ENCODE results near the gene STK35.
A peak's percentile ranks its signal among the peaks of the same experiment; 100 is the strongest.
"Not testable (repeated sequence)": the region's sequence is repeated elsewhere in the genome, so short reads cannot be mapped to it uniquely, and the experiment has no call there.

Gene STK35

GRCh38 chr20:2164421-2164820 lies 62.8 kb downstream of the STK35 start:
- no peak for DNase-seq

DNA sequence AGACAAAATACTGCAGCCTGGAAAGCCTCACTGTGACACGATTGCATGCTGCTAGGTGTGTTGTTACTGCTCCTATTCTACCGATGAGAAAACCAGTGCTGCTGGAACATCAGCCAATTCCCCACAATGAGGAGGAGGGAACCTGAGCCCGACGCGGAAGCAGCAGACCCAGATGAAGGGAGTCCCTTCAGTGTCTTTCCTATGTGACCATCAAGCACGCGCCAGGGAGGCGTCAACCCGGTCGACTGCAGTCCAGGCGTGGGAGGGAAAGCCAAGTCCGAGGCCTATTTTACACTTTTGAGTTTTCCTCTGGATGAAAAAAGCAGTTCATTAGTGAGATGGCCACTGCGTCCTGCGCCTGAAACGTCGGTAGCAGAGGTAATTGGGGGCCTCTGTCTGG lies 63.3 kb downstream of the STK35 start:
- DNase-seq = no peak

DNA sequence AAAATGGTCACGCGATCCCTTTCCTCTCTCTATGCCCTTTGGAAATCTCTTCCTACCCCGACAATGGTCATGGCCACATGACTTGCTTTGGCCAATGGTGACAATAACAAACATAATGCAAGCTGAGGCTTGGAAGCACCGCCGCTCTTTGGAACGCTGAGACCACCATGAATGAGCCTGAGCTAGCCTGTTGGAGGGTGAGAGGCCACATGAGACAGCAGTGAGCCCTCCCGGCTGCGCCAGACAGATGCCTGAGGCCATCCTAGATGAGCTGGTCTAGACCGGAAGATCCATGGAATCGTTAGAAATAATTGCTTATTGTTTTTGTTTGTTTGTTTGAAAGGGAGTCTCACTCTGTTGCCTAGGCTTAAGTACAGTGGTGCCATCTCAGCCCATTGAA lies 64.2 kb downstream of the STK35 start:
- no peak for DNase-seq

- DNase-seq = no peak
These were observed 65.5 kb downstream of the STK35 start for GRCh38 chr20:2167112-2167511.

DNA sequence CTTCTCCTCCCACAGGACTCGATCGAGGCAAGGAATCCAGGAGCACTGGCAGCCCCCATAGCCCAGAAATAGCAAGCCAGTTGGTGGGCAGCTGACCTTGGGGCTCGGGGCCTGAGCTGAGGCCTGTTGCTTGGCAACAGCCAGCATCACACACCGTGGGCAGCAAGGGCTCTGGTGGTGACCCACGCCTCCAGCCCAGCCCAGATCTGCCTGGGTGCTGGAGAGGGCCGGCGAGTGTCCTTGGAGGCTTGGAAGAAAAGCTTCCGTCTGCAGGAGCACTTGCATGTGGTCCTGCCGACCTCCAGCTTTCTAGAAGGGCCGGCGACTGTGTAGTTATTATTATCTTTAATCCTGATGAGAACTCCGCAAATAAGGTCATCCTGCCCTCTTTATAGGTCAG lies 67.3 kb downstream of the STK35 start:
- DNase-seq = no peak

DNA sequence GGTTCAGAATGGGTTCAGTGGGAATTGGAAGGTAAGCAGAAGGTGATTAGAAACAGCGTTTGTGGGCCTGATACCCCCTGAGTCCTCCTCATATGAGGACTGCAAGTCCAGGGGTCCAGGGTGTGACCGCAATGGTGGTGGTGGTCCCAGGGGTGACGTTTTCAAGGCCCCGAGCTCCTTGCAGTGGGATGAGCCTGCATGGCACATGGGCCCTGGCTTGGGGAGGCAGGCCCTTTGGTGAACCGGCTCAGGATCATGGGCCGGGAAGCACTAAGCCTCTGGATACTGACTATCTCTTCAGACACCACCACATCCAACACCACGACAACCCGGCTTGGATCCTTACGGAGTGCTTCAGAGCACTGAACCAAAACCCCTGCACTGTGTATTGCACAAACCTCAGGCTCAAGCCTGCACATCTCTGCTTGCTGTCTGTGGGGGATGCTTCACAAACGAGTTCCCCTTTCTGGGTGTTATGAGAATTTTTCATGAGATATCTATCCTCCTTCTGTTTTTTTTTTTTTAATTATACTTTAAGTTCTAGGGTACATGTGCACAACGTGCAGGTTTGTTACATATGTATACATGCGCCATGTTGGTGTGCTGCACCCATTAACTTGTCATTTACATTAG lies 67.9 kb downstream of the STK35 start:
- DNase-seq = no peak

GRCh38 chr20:2170404-2170803 lies 68.8 kb downstream of the STK35 start:
- DNase-seq = no peak

DNA sequence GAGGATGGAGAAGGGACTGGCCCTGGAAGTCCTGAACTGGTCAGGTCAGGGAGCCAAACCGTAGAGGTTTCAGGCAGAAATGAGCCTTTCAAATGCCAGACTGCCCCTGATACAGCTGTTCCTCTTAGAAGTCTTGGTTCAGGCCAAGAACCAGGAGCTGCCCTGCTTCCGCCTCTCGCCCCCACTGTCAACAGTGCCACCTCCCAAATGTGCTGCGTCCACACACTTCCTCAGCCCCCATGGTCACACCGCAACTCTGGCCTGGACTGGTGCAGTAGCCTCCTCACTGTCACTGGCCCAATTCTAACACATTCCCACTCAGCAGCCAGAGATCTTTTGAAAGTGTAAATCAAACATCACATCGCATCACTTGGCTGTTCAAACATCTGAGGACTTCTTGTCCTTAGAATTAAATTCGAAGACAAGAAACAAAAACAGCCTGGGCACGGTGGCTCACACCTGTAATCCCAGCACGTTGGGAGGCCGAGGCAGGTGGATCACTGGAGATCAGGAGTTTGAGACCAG lies 69.7 kb downstream of the STK35 start:
- DNase-seq = no peak

DNA sequence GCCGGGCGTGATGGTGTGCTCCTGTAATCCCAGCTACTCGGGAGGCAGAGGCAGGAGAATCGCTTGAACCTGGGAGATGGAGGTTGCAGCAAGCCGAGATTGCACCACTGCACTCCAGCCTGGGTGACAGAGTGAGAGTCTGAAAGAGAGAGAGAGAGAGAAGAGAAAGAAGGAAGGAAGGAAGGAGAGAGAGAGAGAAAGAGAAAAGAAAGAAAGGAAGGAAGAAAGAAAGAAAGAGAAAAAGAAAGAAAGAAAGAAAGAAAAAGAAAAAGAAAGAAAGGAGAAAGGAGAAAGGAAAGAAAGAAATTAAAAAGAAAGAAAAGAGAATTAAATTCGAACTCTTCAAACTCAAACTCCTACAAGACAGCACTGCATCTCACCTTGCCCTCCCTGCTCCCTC lies 70.2 kb downstream of the STK35 start:
- not testable (repeated sequence) for DNase-seq

GRCh38 chr20:2172305-2173175 lies 70.9 kb downstream of the STK35 start:
- peak in 1 of 2 experiments; percentile 63 for DNase-seq

GRCh38 chr20:2173186-2173585 lies 71.6 kb downstream of the STK35 start:
- DNase-seq = no peak

- DNase-seq = no peak
These were observed 72.4 kb downstream of the STK35 start for GRCh38 chr20:2174067-2174466.

- no peak for DNase-seq
These were observed 75.3 kb downstream of the STK35 start for GRCh38 chr20:2176946-2177345.

DNA sequence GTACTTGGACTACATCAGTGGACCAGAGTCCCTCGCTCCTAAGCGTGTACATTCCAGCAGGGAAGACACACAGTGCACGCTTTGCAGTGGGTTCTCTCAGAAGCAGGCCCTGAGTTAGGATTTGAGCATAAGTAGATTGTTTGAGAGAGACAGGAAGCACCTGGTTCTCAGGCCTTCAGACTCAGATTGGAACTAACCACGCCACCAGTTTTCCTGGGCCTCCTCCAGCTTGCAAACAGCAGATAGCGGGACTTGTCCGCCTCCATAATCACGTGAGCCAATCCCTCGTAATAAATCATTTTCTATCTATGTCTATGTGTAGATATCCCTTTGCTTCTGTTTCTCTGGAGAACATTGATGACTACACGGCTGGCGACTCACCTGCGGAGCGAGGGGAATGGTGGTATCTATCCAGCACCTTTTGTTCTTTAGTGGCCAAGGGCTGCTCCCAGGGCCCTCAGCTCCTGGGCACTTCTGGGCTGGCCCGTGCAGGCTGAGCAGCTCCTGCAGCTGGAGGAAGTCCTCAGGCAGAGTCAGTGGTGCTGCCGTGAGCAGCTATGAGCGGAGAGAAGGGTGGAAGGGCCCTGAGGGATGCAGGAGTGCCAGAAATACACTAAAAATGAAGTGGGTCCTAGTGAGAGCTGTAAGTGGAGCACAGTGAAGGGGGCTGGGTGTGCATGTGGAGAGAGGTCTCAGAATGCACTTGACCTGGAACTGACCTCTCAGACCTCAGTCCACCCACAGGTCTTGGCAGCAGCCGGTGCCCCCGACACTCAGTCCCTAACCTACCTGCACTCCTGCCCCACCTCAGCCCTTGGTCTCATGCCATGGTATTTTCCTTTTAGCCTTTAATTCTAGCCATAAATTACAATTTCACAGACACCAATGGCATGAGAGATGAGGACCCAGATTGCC lies 76.9 kb downstream of the STK35 start:
- no peak for DNase-seq

DNA sequence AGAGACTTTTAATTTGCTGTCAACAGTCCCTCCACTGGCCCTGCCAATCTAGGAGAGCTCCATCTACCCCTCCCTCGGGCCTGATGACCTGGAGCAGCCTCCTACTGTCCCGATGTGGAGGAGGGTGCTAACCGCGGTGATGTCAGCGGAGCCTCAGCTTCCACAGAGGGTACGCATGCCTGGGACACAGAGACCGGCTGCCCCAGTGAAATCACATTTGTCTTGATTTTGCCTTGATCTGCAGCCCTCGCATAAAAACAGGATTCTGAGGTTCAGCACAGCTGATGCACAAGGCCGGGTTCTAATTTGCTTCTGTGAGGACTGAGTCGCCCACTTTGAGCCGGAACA lies 77.6 kb downstream of the STK35 start:
- no peak for DNase-seq

- no peak for DNase-seq
These were observed 78.3 kb downstream of the STK35 start for GRCh38 chr20:2179949-2180348.

- DNase-seq = no peak
These were observed 81.8 kb downstream of the STK35 start for GRCh38 chr20:2183381-2183780.

GRCh38 chr20:2184933-2185332 lies 83.3 kb downstream of the STK35 start:
- not testable (repeated sequence) for DNase-seq

GRCh38 chr20:2195614-2196013 lies 94.0 kb downstream of the STK35 start:
- DNase-seq = no peak

- DNase-seq = no peak
These were observed 95.5 kb downstream of the STK35 start for GRCh38 chr20:2197166-2197565.
